ENCODE measurements around the gene OR4N5. TPM values are rescaled to one million over a fixed set of nuclear protein-coding genes. Genes with fewer than 3 reads are reported as not detected.

OR4N5 gene
- total and polyA plus RNA-seq, 2 experiments from 2014 or later, result not detected

GRCh38 chr14:20179880-20180279, 41.3 kb downstream of the OR4N5 start:
- H3K4me2 ChIP-seq, result no peak overlapping the region
- H3K4me3 ChIP-seq, result no peak overlapping the region
- peaks cover 94% of the 10 kb centered on the region for H3K9me3 Mint-ChIP-seq
- H3K27ac Mint-ChIP-seq, result no peak overlapping the region
- ATAC-seq, result no peak
- no peaks in the 10 kb centered on the region for H3K27me3 ChIP-seq (ENCODE audit: insufficient read depth)
- H3K9me2 ChIP-seq (ENCODE audit: insufficient read depth), result no peaks in the 10 kb centered on the region
- H2AFZ ChIP-seq, result no peak overlapping the region
- H3K27ac ChIP-seq (ENCODE audit: low read depth), result no peak overlapping the region
- no peak for DNase-seq (ENCODE audit: low spot score)
- H3K27me3 Mint-ChIP-seq (ENCODE audit: insufficient read depth, low read depth, poor library complexity), result peaks cover 9% of the 10 kb centered on the region
- no peaks in the 10 kb centered on the region for H3K36me3 ChIP-seq (ENCODE audit: insufficient read depth)
- peaks cover 19% of the 10 kb centered on the region for H3K36me3 Mint-ChIP-seq (ENCODE audit: low read depth)
- TF ChIP-seq, protein P1, sequence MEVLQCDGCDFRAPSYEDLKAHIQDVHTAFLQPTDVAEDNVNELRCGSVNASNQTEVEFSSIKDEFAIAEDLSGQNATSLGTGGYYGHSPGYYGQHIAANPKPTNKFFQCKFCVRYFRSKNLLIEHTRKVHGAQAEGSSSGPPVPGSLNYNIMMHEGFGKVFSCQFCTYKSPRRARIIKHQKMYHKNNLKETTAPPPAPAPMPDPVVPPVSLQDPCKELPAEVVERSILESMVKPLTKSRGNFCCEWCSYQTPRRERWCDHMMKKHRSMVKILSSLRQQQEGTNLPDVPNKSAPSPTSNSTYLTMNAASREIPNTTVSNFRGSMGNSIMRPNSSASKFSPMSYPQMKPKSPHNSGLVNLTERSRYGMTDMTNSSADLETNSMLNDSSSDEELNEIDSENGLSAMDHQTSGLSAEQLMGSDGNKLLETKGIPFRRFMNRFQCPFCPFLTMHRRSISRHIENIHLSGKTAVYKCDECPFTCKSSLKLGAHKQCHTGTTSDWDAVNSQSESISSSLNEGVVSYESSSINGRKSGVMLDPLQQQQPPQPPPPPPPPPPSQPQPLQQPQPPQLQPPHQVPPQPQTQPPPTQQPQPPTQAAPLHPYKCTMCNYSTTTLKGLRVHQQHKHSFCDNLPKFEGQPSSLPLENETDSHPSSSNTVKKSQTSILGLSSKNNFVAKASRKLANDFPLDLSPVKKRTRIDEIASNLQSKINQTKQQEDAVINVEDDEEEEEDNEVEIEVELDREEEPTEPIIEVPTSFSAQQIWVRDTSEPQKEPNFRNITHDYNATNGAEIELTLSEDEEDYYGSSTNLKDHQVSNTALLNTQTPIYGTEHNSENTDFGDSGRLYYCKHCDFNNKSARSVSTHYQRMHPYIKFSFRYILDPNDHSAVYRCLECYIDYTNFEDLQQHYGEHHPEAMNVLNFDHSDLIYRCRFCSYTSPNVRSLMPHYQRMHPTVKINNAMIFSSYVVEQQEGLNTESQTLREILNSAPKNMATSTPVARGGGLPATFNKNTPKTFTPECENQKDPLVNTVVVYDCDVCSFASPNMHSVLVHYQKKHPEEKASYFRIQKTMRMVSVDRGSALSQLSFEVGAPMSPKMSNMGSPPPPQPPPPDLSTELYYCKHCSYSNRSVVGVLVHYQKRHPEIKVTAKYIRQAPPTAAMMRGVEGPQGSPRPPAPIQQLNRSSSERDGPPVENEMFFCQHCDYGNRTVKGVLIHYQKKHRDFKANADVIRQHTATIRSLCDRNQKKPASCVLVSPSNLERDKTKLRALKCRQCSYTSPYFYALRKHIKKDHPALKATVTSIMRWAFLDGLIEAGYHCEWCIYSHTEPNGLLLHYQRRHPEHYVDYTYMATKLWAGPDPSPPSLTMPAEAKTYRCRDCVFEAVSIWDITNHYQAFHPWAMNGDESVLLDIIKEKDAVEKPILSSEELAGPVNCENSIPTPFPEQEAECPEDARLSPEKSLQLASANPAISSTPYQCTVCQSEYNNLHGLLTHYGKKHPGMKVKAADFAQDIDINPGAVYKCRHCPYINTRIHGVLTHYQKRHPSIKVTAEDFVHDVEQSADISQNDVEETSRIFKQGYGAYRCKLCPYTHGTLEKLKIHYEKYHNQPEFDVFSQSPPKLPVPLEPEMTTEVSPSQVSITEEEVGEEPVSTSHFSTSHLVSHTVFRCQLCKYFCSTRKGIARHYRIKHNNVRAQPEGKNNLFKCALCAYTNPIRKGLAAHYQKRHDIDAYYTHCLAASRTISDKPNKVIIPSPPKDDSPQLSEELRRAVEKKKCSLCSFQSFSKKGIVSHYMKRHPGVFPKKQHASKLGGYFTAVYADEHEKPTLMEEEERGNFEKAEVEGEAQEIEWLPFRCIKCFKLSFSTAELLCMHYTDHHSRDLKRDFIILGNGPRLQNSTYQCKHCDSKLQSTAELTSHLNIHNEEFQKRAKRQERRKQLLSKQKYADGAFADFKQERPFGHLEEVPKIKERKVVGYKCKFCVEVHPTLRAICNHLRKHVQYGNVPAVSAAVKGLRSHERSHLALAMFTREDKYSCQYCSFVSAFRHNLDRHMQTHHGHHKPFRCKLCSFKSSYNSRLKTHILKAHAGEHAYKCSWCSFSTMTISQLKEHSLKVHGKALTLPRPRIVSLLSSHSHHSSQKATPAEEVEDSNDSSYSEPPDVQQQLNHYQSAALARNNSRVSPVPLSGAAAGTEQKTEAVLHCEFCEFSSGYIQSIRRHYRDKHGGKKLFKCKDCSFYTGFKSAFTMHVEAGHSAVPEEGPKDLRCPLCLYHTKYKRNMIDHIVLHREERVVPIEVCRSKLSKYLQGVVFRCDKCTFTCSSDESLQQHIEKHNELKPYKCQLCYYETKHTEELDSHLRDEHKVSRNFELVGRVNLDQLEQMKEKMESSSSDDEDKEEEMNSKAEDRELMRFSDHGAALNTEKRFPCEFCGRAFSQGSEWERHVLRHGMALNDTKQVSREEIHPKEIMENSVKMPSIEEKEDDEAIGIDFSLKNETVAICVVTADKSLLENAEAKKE (CRISPR knock-in tag; IDR thresholded peaks at IDR 0.05), result no peak
- TF ChIP-seq ZNF331 (CRISPR knock-in tag; IDR thresholded peaks at IDR 0.05; ENCODE audit: low read depth) (no peak), EZH2 (IDR thresholded peaks at IDR 0.05; ENCODE audit: low read depth, unreplicated experiment) (no peak), JUNB (IDR thresholded peaks at IDR 0.05; ENCODE audit: unreplicated experiment) (no peak)
- H3K4me1 Mint-ChIP-seq, result no peaks in the 10 kb centered on the region
- H3K79me2 ChIP-seq (replicated peaks; ENCODE audit: insufficient read depth), result no peaks in the 10 kb centered on the region
- H3K4me3 Mint-ChIP-seq, result no peak overlapping the region
- H3K4me1 ChIP-seq (ENCODE audit: insufficient read depth), result no peaks in the 10 kb centered on the region
- H3F3A ChIP-seq (replicated peaks; ENCODE audit: low read depth), result no peaks in the 10 kb centered on the region
- no peaks in the 10 kb centered on the region for H4K20me1 ChIP-seq (replicated peaks; ENCODE audit: insufficient read depth)

DNA sequence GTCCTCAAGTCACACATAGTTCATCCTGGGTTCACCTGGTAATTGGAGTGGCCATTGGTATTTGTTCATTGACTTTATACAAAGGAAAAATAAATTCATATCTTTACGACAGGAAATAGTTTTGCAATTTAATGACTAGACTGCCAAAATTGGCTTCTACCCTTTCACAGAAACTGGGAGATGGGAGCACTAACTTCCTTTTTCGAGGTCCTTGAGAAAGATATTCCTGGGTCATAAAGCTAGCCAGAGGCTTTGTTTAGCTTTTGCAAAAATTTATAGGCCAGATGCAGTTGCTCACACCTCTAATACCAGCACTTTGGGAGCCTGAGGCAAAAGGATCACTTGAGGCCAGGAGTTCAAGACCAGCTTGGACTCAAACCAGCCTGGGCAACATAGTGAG, 41.9 kb downstream of the OR4N5 start:
- H4K20me1 ChIP-seq (replicated peaks; ENCODE audit: insufficient read depth), result no peaks in the 10 kb centered on the region
- H3F3A ChIP-seq (replicated peaks; ENCODE audit: low read depth), result no peaks in the 10 kb centered on the region
- no peaks in the 10 kb centered on the region for H3K4me1 Mint-ChIP-seq
- no peak overlapping the region for H3K4me3 ChIP-seq
- H3K4me1 ChIP-seq (ENCODE audit: insufficient read depth), result no peaks in the 10 kb centered on the region
- H3K9me3 Mint-ChIP-seq, result peaks cover 92% of the 10 kb centered on the region
- H3K27me3 ChIP-seq (ENCODE audit: insufficient read depth), result no peaks in the 10 kb centered on the region
- H3K79me2 ChIP-seq (replicated peaks; ENCODE audit: insufficient read depth), result no peaks in the 10 kb centered on the region
- H3K4me2 ChIP-seq, result no peak overlapping the region
- H3K27ac ChIP-seq (ENCODE audit: low read depth), result no peak overlapping the region
- DNase-seq (ENCODE audit: low spot score), result no peak
- no peak overlapping the region for H3K4me3 Mint-ChIP-seq
- no peaks in the 10 kb centered on the region for H3K9me2 ChIP-seq (ENCODE audit: insufficient read depth)
- H3K27ac Mint-ChIP-seq, result no peak overlapping the region
- no peaks in the 10 kb centered on the region for H3K36me3 ChIP-seq (ENCODE audit: insufficient read depth)
- peaks cover 9% of the 10 kb centered on the region for H3K27me3 Mint-ChIP-seq (ENCODE audit: insufficient read depth, low read depth, poor library complexity)
- ATAC-seq, result no peak
- H2AFZ ChIP-seq, result no peak overlapping the region
- H3K36me3 Mint-ChIP-seq (ENCODE audit: low read depth), result peaks cover 17% of the 10 kb centered on the region; the same call in 2 of the 3 replicates
- no peak for TF ChIP-seq CREB1 (CRISPR knock-in tag; IDR thresholded peaks at IDR 0.05; ENCODE audit: low read depth)
- TF ChIP-seq POLR2AphosphoS5 (IDR thresholded peaks at IDR 0.05; ENCODE audit: low read depth), result no peak
- no peak for TF ChIP-seq CTCF (conservative IDR thresholded peaks at IDR 0.05; ENCODE audit: low read depth in 2 of 2)
- TF ChIP-seq, protein P2, sequence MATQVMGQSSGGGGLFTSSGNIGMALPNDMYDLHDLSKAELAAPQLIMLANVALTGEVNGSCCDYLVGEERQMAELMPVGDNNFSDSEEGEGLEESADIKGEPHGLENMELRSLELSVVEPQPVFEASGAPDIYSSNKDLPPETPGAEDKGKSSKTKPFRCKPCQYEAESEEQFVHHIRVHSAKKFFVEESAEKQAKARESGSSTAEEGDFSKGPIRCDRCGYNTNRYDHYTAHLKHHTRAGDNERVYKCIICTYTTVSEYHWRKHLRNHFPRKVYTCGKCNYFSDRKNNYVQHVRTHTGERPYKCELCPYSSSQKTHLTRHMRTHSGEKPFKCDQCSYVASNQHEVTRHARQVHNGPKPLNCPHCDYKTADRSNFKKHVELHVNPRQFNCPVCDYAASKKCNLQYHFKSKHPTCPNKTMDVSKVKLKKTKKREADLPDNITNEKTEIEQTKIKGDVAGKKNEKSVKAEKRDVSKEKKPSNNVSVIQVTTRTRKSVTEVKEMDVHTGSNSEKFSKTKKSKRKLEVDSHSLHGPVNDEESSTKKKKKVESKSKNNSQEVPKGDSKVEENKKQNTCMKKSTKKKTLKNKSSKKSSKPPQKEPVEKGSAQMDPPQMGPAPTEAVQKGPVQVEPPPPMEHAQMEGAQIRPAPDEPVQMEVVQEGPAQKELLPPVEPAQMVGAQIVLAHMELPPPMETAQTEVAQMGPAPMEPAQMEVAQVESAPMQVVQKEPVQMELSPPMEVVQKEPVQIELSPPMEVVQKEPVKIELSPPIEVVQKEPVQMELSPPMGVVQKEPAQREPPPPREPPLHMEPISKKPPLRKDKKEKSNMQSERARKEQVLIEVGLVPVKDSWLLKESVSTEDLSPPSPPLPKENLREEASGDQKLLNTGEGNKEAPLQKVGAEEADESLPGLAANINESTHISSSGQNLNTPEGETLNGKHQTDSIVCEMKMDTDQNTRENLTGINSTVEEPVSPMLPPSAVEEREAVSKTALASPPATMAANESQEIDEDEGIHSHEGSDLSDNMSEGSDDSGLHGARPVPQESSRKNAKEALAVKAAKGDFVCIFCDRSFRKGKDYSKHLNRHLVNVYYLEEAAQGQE (IDR thresholded peaks at IDR 0.05; ENCODE audit: unreplicated experiment), result no peak
- TF ChIP-seq, protein P3, sequence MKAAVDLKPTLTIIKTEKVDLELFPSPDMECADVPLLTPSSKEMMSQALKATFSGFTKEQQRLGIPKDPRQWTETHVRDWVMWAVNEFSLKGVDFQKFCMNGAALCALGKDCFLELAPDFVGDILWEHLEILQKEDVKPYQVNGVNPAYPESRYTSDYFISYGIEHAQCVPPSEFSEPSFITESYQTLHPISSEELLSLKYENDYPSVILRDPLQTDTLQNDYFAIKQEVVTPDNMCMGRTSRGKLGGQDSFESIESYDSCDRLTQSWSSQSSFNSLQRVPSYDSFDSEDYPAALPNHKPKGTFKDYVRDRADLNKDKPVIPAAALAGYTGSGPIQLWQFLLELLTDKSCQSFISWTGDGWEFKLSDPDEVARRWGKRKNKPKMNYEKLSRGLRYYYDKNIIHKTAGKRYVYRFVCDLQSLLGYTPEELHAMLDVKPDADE (IDR thresholded peaks at IDR 0.05), result no peak

Measured in GM23338 (cell line).